ENCODE data around the gene FAM219A.
"Not testable (repeated sequence)": the region's sequence is repeated elsewhere in the genome, so short reads cannot be mapped to it uniquely, and the experiment has no call there.

Gene FAM219A

DNA sequence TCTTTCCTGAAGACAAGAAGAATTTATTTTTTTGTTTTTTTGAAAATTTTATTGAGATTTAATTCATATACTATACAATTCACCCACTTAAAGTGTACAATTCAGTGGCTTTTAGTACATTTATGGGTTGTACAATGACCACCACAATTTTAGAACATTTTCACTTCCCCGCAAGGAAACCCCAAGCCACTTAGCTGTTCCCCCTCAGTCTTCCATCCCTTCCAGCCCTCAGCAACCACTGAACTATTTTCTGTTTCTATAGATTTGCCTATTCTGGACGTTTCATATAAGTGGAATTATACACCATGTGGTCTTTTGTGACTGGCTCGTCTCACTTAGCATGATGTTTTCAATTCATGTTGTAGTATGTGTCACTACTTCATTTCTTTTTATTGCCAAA lies 28.2 kb upstream of the FAM219A start:
- H3K4me2 ChIP-seq (ENCODE audit: low read depth, low read length, poor library complexity, severe bottlenecking) = no peak overlapping the region
- no peaks in the 10 kb centered on the region for H3K9me3 ChIP-seq (ENCODE audit: insufficient read depth, low read length)
- H2AFZ ChIP-seq (ENCODE audit: low read depth, low read length, severe bottlenecking) = no peak overlapping the region
- H4K20me1 ChIP-seq (ENCODE audit: low read depth, low read length) = no peaks in the 10 kb centered on the region
- no peaks in the 10 kb centered on the region for H3K79me2 ChIP-seq (ENCODE audit: insufficient read depth, low read length)
- no peak overlapping the region for H3K27ac ChIP-seq (ENCODE audit: low read depth, low read length)
- no peaks in the 10 kb centered on the region for H3F3A ChIP-seq (ENCODE audit: insufficient read depth)
- no peak overlapping the region for H3K4me3 ChIP-seq (ENCODE audit: insufficient read depth, low read length, poor library complexity, severe bottlenecking)
- H3K9ac ChIP-seq (ENCODE audit: low read length) = no peak overlapping the region
- H3K9me2 ChIP-seq (replicated peaks; ENCODE audit: insufficient read depth, low read length) = no peaks in the 10 kb centered on the region
- TF ChIP-seq EZH2phosphoT487 (conservative IDR thresholded peaks at IDR 0.05; ENCODE audit: low read length) = no peak
- TF ChIP-seq, protein P1, sequence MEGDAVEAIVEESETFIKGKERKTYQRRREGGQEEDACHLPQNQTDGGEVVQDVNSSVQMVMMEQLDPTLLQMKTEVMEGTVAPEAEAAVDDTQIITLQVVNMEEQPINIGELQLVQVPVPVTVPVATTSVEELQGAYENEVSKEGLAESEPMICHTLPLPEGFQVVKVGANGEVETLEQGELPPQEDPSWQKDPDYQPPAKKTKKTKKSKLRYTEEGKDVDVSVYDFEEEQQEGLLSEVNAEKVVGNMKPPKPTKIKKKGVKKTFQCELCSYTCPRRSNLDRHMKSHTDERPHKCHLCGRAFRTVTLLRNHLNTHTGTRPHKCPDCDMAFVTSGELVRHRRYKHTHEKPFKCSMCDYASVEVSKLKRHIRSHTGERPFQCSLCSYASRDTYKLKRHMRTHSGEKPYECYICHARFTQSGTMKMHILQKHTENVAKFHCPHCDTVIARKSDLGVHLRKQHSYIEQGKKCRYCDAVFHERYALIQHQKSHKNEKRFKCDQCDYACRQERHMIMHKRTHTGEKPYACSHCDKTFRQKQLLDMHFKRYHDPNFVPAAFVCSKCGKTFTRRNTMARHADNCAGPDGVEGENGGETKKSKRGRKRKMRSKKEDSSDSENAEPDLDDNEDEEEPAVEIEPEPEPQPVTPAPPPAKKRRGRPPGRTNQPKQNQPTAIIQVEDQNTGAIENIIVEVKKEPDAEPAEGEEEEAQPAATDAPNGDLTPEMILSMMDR (IDR thresholded peaks at IDR 0.05; ENCODE audit: insufficient read depth, low read length, poor library complexity, severe bottlenecking) = no peak
- H3K27me3 ChIP-seq (ENCODE audit: low read length) = 0 out of 2 replicates have a peak, but pooled peaks cover 2% of the 10 kb centered on the region
- no peaks in the 10 kb centered on the region for H3K36me3 ChIP-seq (ENCODE audit: low read length)

- no peaks in the 10 kb centered on the region for H3F3A ChIP-seq (ENCODE audit: insufficient read depth)
- no peaks in the 10 kb centered on the region for H3K9me2 ChIP-seq (replicated peaks; ENCODE audit: insufficient read depth, low read length)
- no peaks in the 10 kb centered on the region for H3K9me3 ChIP-seq (ENCODE audit: insufficient read depth, low read length)
- no peak overlapping the region for H3K9ac ChIP-seq (ENCODE audit: low read length)
- no peak overlapping the region for H3K27ac ChIP-seq (ENCODE audit: low read depth, low read length)
- H3K4me3 ChIP-seq (ENCODE audit: insufficient read depth, low read length, poor library complexity, severe bottlenecking) = no peak overlapping the region
- no peak overlapping the region for H3K4me2 ChIP-seq (ENCODE audit: low read depth, low read length, poor library complexity, severe bottlenecking)
- H3K36me3 ChIP-seq (ENCODE audit: low read length) = no peaks in the 10 kb centered on the region
- TF ChIP-seq, protein P1 (IDR thresholded peaks at IDR 0.05; ENCODE audit: insufficient read depth, low read length, poor library complexity, severe bottlenecking) = no peak
- TF ChIP-seq EZH2phosphoT487 (conservative IDR thresholded peaks at IDR 0.05; ENCODE audit: low read length) = no peak
- H2AFZ ChIP-seq (ENCODE audit: low read depth, low read length, severe bottlenecking) = no peak overlapping the region
- H4K20me1 ChIP-seq (ENCODE audit: low read depth, low read length) = no peaks in the 10 kb centered on the region
- H3K27me3 ChIP-seq (ENCODE audit: low read length) = 0 out of 2 replicates have a peak, but pooled peaks cover 2% of the 10 kb centered on the region
- H3K79me2 ChIP-seq (ENCODE audit: insufficient read depth, low read length) = no peaks in the 10 kb centered on the region
These were observed 27.5 kb upstream of the FAM219A start for GRCh38 chr9:34485822-34486221.

- Histone ChIP-seq H3K4me2 (ENCODE audit: low read depth, low read length, poor library complexity, severe bottlenecking) (no peak overlapping the region), H4K20me1 (ENCODE audit: low read depth, low read length) (no peaks in the 10 kb centered on the region)
These were observed 26.3 kb upstream of the FAM219A start for GRCh38 chr9:34484678-34485077.

DNA sequence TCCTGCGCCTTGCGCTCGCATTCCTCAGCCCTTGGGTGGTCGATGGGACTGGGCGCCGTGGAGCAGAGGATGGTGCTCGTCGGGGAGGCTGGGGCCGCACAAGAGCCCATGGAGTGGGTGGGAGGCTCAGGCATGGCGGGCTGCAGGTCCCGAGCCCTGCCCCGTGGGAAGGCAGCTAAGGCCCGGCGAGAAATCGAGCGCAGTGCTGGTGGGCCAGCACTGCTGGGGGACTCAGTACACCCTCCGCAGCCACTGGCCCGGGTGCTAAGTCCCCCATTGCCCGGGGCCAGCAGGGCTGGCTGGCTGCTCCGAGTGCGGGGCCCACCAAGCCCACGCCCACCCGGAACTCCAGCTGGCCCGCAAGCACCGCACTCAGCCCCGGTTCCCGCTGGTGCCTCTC lies 24.4 kb upstream of the FAM219A start:
- H3K9ac ChIP-seq (ENCODE audit: low read length) = not testable (repeated sequence)

More at GRCh38 chr9:34484678-34485077, 26.3 kb upstream of the FAM219A start:
- Histone ChIP-seq H3K9me3 (ENCODE audit: insufficient read depth, low read length) (no peaks in the 10 kb centered on the region), H3K27me3 (ENCODE audit: low read length) (0 out of 2 replicates have a peak, but pooled peaks cover 2% of the 10 kb centered on the region), H3K36me3 (ENCODE audit: low read length) (no peaks in the 10 kb centered on the region), H3K4me3 (ENCODE audit: insufficient read depth, low read length, poor library complexity, severe bottlenecking) (no peak overlapping the region), H3K9ac (ENCODE audit: low read length) (no peak overlapping the region), H3K79me2 (ENCODE audit: insufficient read depth, low read length) (no peaks in the 10 kb centered on the region), H2AFZ (ENCODE audit: low read depth, low read length, severe bottlenecking) (no peak overlapping the region), H3F3A (ENCODE audit: insufficient read depth) (no peaks in the 10 kb centered on the region), H3K9me2 (replicated peaks; ENCODE audit: insufficient read depth, low read length) (no peaks in the 10 kb centered on the region), H3K27ac (ENCODE audit: low read depth, low read length) (no peak overlapping the region)
- TF ChIP-seq, protein P1 (IDR thresholded peaks at IDR 0.05; ENCODE audit: insufficient read depth, low read length, poor library complexity, severe bottlenecking) = no peak
- TF ChIP-seq EZH2phosphoT487 (conservative IDR thresholded peaks at IDR 0.05; ENCODE audit: low read length) = no peak

GRCh38 chr9:34481620-34482019 lies 23.2 kb upstream of the FAM219A start:
- not testable (repeated sequence) for H2AFZ ChIP-seq (ENCODE audit: low read depth, low read length, severe bottlenecking); H3K27ac ChIP-seq (ENCODE audit: low read depth, low read length); H3K9ac ChIP-seq (ENCODE audit: low read length); H3K27me3 ChIP-seq (ENCODE audit: low read length); H3K36me3 ChIP-seq (ENCODE audit: low read length); H3K9me2 ChIP-seq (replicated peaks; ENCODE audit: insufficient read depth, low read length); H3F3A ChIP-seq (ENCODE audit: insufficient read depth); H4K20me1 ChIP-seq (ENCODE audit: low read depth, low read length); H3K4me3 ChIP-seq (ENCODE audit: insufficient read depth, low read length, poor library complexity, severe bottlenecking); H3K79me2 ChIP-seq (ENCODE audit: insufficient read depth, low read length); H3K9me3 ChIP-seq (ENCODE audit: insufficient read depth, low read length); H3K4me2 ChIP-seq (ENCODE audit: low read depth, low read length, poor library complexity, severe bottlenecking)

More for the DNA sequence above, 24.4 kb upstream of the FAM219A start:
- H3F3A ChIP-seq (ENCODE audit: insufficient read depth); H3K4me2 ChIP-seq (ENCODE audit: low read depth, low read length, poor library complexity, severe bottlenecking); H3K4me3 ChIP-seq (ENCODE audit: insufficient read depth, low read length, poor library complexity, severe bottlenecking); H3K9me3 ChIP-seq (ENCODE audit: insufficient read depth, low read length); H3K9me2 ChIP-seq (replicated peaks; ENCODE audit: insufficient read depth, low read length); H3K27me3 ChIP-seq (ENCODE audit: low read length); H4K20me1 ChIP-seq (ENCODE audit: low read depth, low read length); H3K36me3 ChIP-seq (ENCODE audit: low read length); H2AFZ ChIP-seq (ENCODE audit: low read depth, low read length, severe bottlenecking); H3K27ac ChIP-seq (ENCODE audit: low read depth, low read length); H3K79me2 ChIP-seq (ENCODE audit: insufficient read depth, low read length): not testable (repeated sequence)

Data from SU-DHL-6 (cell line).